GM18873 (cell line): ENCODE measurements around the gene CASTOR1.

Experiments
- ATAC-seq: cut with Tn5 transposase; IDR thresholded peaks from one replicate; pipeline ENCODE4 v1.9.1; 2021; ENCODE audit warnings: mild to moderate bottlenecking, moderate library complexity, moderate number of reproducible peaks; ENCODE audit not compliant: unreplicated experiment, low FRiP score

CASTOR1 gene

DNA sequence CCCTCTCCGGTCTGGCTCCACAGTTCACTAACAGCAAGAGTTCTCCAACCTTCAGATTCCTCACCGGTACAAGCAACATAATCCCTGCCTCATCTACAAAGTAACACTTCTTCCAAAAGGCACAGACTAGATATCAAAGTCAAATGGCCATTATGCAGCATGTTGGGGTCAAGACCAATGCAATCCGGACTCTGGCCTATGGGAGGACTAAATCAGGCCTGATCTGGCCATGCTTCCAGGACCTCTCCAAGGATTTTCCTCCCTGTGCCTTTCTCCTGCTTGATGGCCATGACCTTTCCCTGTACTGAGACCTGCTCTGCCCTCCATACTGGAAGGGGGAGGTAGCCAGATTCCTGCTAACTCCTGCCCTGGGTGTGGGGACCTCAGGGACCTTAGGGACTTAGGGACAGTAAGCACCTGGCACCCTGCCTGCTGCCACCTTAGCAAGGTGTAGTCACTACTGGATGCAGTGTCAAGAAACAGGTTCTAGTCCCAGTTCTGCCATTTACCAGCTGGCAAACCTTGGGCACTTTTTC, 30.8 kb upstream of the CASTOR1 start:
- no peak for ATAC-seq

DNA sequence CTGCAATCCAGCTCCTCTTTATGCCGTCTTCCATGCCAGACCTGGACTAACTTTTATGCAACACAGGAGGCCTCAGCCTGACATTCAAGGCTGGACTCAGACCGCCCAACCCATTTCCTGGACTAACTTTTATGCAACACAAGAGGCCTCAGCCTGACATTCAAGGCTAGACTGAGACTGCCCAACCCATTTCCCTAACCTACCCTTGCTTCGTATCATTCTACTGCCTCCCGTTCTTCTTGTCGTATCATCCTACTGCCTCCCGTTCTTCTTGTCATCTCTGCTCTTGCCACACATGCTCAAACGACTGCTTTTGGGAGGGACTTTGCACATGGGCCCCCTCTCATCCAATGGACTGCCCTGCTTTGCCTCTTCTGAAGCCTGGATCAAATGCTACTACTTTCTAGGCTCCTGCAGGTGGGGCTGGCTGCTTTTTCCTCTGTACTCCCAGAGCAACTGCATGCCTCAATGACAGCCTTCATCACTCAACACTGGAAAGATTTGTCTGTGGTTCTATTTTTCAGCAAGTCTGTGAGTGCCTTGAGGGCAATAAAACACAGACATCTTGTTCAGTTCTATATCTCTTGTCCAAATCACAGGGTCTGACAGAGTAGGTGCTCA, 29.6 kb upstream of the CASTOR1 start:
- no peak for ATAC-seq

DNA sequence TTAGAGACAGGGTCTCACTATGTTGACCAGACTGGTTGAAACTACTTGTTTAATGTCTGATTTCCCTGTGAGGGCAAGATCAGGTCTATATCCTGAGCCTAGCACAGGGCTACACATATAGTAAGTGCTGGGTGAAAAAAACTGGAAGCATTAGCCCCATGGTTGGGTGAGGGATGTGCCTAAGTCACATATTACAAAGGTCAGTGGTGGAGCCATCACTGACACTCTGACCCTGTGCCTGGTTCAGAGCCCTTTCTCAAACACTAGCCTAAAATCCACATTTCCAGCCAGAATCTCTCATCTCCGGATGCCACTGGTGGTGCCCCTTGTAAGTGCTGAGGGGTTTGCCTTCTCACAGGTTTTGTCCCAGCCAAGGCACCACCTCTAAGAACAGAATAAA, 28.5 kb upstream of the CASTOR1 start:
- no peak for ATAC-seq

DNA sequence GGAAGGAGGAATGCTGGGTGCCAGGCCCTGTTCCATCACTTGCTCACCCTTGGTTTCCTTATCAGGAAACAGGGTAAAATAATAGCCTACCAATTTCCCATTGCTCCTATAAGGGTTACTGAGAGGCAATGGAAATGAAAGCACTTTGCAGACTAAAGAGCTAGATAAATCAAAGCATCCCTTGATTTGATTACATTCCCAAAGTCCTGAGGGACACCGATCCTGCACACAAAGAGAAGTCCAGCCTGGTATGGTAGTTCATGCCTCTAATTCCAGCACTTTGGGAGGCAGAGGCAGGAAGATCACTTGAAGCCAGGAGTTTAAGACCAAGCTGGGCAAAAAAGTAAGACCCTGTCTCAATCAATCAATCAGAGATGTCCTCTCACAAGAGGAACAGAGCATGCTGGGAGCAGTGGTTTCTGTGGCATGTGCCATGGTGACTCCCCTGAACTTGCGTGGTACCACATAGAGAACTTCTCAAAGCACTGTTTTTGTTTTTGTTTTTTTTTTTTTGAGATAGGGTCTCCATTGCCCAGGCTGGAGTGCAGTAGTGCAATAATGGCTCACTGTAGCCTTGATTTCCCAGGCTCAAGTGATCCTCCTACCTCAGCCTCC, 26.8 kb upstream of the CASTOR1 start:
- no peak for ATAC-seq

DNA sequence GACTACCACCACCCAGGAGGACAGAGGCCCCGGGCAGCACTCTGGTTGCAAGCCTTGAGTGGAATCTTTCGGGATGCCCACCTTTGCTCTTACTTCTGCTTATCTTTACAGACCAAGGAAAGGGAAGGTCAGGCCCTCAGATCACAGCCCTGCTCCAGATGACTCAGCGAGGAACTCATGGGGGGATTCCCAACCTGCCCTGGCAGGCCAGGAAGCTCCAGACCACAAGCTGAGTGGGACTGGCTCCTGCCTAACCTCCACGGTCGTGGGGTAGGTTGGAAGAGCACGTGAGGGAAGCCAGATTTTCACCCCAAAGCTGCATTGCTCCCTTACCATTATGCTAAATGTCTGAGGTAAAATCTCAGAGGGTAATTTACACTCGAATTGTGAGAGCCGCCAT, 25.6 kb upstream of the CASTOR1 start:
- no peak for ATAC-seq

DNA sequence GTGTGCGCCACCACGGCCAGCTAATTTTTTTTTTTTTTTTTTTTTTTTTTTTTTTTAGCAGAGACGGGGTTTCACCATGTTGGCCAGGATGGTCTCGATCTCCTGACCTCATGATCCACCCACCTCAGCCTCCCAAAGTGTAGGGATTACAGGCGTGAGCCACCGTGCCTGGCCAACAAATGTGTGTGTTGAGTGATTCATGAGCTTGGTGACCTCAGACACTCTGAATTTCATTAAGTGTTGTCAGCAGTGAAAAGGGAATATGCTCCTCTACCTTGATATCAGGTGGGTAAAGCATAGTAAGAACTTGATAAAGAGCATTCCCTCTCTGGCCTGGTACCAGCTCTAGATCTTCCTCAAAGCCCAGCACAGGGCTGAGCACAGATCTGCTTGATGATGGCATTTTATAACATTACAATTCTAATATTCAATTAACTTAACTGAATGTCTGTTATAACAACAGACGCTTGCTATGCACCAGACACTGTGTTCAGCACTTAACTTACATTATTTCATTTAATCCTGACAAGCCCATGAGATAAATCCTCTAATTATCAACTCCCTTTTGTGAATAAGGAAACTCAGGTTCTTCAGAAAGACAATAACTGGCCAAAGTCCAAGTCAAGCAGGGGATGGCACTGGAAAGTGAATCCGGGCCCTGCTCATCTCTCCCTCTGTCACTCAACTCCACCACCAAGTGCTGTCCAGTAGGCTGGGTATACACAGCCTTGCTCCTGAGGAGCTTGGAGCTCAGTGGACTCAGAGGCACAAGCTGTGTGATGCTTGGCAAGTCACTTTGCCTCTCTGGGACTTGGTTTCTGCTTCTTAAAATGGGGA, 24.4 kb upstream of the CASTOR1 start:
- no peak for ATAC-seq

DNA sequence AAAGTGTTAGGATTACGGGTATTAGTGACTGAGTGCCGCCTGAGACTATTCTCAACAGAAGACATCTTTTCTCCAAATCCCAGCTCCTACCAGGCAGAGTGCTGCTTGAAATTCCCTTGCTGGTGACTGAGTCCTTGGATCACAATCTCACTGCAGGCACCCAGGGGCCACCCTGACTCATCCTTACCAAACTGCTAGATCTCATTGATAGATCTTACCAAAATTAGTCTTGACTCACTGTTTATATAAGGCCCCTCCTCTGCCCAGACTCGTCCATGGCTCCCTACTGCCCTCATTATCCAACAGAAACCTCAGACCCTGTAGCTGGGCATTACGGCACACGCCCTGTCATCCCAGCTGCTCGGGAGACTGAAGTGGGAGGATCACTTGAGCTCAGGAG, 22.7 kb upstream of the CASTOR1 start:
- ATAC-seq = no peak

DNA sequence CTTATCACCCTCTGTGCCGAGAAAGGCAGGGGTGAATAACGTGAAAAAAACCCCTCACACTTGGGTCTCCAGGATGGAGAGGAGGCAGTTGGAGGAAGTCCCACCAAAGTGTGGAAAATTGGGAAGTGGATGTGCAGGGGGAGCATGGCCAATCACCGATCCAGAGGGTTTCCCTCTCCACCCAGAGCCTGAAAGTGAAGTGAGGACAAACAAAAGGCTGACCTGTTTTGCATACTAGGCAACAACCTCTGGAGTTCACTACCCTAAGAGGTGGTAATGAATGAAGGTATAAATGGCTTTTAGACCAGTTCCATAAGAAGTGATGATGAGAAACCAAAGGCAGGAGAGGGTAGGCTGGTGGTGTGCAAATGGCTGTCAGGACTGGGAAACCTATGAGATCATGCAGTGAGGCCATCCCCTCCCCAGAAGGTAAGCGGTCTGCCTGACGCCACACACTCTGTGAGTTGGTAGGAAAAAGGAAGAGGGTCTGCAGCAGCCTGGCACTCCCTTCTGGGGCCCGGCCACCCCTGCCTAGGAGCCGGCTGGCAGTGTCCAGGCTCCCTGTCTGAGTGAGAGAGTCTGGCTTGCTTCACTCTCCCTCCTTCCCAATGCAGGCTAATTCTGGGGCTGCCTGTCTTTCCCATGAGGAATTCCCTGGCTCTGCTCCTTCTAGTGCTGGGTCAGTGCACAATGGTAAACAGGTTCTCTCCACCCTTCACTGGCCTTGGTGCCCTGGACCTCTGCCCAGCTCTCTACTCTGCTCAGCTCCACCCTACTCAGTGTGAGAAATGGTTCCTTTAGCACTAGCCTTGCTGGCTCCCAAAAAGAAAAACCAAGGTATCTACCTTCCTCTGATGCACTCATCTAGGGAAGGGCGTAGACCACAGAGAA, 21.8 kb upstream of the CASTOR1 start:
- ATAC-seq = no peak

DNA sequence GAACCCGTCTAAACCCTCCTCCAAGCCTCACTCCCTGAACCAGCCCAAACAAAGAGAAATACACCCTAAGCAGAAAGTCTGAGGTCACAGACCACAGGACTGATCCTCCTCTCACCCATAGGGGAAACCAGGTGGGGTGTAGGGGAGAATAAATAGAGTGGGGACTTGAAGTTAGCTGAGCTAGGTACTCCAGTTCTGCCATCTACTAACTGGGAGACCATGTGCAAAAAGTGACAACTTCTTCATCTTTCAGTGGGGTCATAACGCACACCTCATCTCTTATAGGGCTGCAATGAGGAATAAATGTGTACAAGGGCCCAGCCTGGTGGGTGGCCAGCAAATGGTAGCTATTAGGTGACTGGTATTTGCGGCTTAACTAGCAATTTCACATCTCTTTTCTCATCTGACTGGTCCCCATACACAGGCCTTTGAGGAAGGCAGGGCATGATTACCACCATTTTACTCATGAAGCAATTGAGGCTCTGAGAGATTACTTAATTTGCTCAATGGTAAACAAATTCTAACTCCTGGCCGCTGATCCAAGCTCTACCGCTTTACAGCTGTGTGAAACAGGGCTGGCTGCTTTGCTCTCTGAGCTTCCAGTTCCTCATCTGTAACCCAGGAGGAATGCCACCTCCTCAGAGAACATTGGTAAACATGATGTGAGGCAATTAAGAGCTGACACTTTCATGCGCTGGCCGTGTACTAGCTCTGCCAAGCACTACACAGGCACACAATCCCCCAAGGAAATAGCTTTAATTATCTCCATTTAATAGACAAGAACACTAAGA, 20.8 kb upstream of the CASTOR1 start:
- no peak for ATAC-seq

DNA sequence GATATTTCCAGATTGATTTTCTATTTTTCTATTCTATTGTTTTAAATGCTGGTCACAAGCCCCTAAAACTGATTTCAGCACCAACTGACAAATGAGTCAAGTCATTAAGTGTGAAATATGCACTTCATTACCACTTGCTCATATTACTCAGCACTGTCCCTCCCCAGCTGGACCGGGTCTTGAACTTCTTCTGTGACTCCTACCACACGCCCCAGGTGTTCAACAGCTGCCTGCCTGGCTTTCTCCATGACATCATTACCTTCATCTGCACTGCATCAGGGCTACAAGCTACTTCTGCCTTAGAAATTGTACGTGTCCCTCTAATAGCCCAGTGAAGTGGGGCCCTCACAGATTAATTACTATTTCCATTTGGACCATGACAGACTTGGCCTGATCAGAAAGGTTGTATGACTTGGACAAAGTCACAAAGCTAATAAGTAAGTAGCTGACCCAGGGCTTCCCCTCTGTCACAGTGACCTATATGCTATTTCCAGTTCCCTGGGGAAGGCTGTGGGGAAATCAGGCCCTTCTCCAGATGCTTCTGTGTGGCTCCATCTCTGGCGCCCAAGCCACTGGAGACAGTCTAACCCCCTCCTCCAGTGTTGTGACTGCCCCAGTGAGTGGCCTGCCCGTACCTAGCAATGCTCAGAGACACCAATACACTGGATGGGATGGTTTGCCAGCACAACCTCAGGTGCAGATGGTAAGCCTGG, 19.4 kb upstream of the CASTOR1 start:
- no peak for ATAC-seq

DNA sequence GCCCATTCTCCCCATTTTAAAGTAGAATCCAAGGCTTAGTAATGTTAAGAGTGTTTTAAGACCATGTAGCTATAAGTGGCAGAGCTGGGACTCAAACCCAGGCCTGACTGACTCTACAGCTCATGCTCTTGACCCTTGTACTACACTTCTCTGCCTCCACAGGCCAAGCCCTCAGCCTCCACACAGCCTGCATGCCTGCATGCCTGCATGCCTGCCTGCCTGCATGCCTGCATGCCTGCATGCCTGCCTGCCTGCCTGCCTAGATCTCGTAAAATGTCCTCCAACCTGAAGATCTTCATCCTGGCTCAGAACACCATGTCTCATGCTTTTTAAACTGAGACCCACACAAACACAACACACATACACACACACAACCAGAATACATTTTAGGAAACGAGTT, 18.8 kb upstream of the CASTOR1 start:
- ATAC-seq = no peak

DNA sequence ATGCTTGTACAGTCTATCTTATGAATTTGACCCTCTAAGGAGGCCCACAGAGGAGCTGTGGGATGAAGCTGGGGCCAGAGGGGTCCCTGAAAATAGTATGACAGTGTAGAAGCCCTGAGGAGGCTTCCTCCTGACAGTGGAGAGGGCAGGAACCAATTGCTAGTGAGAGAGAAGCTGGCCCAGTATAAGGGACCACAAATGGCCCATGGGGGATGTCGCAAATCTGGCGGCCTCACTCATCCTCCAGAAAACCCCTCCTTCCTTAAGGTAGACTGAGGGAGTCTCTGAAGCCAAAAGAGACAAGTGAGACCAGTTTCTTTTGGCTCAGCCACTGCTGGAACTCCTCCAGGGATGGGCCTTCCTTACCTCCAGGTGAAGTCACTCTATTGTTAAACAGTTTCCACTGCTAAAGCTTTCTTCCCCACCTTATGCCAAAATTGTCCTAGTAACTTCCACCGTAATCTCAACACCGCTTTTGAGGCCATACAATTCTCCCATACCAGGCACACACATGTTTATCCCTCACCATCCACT, 17.8 kb upstream of the CASTOR1 start:
- ATAC-seq = no peak

DNA sequence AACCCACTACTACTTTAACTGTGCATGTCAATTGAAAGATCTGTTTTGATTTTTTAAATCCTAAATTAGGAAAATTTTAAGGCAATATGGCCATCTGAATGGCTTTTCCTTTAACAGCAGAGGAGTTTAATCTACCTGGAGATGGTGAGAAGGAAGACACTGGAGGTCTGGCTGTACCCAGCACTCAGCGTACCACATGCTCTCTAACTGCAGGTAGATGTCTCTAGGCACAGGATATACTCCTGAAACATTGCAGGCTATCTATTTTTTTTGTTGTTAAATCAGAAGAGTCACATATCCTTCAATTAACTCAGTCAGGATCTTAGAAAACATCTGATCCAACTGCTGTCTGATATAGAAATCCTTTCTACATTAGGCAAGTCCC, 17.3 kb upstream of the CASTOR1 start:
- ATAC-seq = no peak

DNA sequence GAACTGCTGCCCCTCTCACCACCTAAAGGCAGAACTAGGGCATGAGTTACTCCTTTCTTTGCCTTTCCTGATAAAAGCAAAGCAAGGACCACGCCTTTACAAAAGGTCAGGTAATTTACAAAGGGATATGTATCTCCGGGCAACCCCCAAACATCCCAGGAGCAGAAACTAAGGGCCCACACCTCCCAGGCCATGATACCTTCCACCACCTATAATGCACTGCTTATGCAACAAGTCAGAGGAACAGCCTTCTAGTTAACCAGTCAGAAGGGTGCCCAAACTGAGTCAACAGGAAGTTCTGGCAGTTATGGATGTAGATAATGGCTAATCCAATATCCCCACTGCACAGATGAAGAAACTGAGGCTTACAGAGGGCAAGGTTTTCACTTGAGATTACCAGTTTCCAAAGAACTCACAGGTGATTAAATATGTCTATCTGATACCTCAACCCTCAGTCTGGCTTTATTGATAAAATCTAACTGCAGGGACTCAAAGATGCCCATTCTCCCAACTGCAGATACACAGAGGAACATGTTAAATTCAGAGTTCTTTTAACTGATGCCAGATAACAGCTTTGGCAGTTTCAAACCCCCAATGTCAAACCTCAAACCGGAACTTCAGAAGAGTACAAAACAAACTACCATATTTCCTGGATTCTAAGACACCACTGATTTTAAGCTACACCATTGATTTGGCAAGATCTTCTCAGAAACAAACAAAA, 16.8 kb upstream of the CASTOR1 start:
- no peak for ATAC-seq

DNA sequence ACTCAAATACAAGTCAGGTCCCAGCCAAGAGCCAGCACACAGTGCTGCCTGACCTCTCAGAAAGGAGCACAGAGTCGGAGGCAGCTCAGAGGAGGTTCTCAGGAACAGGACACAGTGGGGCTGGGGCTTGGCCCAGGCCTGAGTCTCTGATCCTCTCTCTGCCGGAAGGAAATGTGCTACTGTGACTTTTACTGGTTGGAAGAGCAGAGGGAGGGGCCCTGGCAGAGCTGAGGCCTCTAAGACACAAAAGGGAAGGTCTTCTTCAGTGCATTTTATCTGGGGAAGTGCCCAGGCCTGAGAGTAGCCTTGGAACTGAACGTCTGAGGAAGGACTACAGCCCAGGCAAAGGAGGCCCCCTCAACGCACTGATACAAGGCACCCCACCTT, 16.2 kb upstream of the CASTOR1 start:
- no peak for ATAC-seq

DNA sequence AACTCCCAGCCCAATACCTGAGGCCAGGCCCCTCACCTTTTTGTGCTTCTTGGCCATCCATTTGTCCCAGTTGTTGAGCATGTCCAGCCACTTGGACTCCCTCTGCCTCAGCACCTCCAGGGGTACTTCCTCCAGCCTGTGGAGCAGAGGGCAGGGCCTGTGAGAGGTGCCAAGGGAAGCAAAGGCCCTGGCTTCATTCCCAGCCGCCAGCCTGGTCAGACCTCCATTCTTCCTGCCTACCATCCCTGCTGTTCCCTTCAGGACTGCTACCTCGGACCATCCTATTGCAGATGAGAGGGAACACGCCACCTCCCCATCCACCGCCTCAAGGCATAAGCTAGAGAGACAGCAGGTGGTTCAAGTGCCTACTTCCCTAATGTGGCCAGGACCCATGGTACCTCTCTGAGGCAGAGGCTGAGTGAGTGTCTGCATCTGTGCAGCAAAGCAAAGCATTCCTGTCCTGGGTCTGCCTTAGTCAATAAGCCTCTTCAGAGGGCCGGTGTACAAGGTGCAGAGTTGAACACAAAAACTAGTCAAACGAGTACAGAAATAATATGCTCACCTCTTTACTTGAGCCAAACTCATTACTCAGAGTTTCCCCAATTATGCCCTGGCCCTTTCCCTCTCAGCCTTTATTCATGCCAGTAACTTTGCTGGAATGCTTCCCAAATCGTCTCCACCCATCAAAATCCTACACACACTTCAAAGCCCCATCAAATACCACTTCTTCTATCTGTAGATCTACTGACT, 15.4 kb upstream of the CASTOR1 start:
- no peak for ATAC-seq

DNA sequence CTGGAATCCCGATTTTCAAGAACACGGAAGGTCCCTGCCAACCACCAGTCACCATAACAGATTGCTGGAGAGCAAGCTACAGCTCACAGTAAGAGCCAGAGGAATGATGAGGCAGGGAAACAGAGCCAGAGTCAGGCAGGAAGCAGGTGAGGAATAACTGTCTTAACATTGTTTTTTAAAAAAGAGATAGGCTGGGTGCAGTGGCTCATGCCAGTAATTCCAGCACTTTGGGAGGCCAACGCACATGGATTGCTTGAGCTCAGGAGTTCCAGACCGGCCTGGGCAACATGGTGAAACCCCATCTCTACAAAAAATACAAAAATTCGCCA, 13.5 kb upstream of the CASTOR1 start:
- ATAC-seq = no peak
